ENCODE data around the gene IL16.

IL16 gene

DNA sequence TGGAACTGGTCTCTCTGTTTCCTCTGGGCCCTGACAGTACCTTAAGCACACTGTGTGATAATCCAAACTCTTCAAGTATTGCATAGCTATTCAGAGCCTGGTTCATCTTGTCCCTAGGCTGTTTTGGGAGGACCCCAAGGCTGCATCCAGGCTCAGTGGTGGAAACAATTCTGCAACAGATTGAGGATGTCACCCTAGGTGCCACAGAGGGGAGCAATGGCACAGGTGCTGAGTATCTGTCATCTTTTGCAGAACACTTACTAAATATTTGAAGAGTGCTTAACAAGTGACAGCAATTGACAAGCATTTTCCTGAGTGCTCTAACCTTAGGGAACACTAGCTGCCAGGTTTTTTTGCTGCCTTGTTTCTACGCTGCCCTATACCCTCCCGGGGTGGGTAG is 99.5 kb downstream of the IL16 start:
- no peak for DNase-seq

DNA sequence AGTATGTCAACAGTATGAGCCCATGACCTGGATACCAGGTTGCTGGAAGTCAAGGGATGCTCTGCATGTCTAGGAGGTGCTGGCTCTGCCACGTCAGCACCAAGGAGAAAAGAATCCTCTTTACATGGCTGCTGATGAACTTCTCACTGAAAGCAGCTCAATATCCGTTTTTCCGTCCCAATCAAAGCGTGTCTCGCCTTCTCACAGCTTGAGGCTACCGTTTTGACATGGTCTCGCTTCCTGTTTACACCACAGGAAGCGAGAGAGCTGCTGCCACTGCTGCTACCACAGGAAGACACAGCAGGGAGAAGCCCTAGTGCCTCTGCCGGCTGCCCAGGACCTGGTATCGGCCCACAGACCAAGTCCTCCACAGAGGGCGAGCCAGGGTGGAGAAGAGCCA is 100.0 kb downstream of the IL16 start:
- H3K27ac Mint-ChIP-seq = peak overlapping the region; percentile 99
- H3K4me3 Mint-ChIP-seq = peak overlapping the region; percentile 100
- DNase-seq = peak; percentile 87
- H3K4me1 Mint-ChIP-seq = peaks cover 61% of the 10 kb centered on the region
- no peaks in the 10 kb centered on the region for H3K9me3 Mint-ChIP-seq
- CTCF ChIA-PET = interaction anchor here (0.6 to 14.7 kb wide), 5 partner anchors 13 to 281 kb away, joined by 3 to 202 read pairs (median 3); no protein-coding TSS in a partner anchor
- H3K36me3 Mint-ChIP-seq = peaks cover 68% of the 10 kb centered on the region
- no peaks in the 10 kb centered on the region for H3K27me3 Mint-ChIP-seq

More for the DNA sequence above, 99.5 kb downstream of the IL16 start:
- Mint-ChIP-seq H3K36me3 (peaks cover 64% of the 10 kb centered on the region), H3K4me3 (peak overlapping the region; percentile 100), H3K9me3 (no peaks in the 10 kb centered on the region), H3K27ac (peak overlapping the region; percentile 99), H3K27me3 (no peaks in the 10 kb centered on the region), H3K4me1 (peaks cover 61% of the 10 kb centered on the region)
- CTCF ChIA-PET = interaction anchor here (0.6 to 14.7 kb wide), 7 partner anchors 13 to 280 kb away, joined by 3 to 202 read pairs (median 3); no protein-coding TSS in a partner anchor

DNA sequence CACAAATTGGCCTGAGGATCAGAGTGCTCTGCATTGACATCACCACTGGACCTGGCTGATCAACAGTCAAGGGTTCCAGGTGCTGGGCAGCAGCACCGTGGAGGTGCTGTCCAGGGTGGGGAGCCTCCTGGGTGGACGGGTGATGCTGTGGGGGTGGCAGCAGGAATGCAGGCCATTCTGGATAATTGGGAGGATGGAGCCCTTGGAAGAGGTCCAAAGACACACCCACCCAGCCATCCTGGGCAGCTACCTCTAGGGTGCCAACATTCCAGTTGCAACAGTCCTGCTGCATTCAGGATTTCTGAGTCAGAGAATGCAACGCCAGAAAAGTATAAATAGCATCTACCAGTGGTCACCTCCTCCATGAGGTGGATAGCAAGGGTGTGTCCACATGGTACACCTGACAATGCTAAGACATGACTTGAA is 100.5 kb downstream of the IL16 start:
- H3K27ac Mint-ChIP-seq = peak overlapping the region; percentile 99
- no peak for DNase-seq
- H3K9me3 Mint-ChIP-seq = no peaks in the 10 kb centered on the region
- H3K4me3 Mint-ChIP-seq = peak overlapping the region; percentile 100
- H3K4me1 Mint-ChIP-seq = peaks cover 61% of the 10 kb centered on the region
- H3K36me3 Mint-ChIP-seq = peaks cover 73% of the 10 kb centered on the region
- CTCF ChIA-PET = interaction anchor here (0.9 to 14.7 kb wide), 4 partner anchors 13 to 281 kb away, joined by 3 to 202 read pairs (median 3); no protein-coding TSS in a partner anchor
- H3K27me3 Mint-ChIP-seq = no peaks in the 10 kb centered on the region

DNA sequence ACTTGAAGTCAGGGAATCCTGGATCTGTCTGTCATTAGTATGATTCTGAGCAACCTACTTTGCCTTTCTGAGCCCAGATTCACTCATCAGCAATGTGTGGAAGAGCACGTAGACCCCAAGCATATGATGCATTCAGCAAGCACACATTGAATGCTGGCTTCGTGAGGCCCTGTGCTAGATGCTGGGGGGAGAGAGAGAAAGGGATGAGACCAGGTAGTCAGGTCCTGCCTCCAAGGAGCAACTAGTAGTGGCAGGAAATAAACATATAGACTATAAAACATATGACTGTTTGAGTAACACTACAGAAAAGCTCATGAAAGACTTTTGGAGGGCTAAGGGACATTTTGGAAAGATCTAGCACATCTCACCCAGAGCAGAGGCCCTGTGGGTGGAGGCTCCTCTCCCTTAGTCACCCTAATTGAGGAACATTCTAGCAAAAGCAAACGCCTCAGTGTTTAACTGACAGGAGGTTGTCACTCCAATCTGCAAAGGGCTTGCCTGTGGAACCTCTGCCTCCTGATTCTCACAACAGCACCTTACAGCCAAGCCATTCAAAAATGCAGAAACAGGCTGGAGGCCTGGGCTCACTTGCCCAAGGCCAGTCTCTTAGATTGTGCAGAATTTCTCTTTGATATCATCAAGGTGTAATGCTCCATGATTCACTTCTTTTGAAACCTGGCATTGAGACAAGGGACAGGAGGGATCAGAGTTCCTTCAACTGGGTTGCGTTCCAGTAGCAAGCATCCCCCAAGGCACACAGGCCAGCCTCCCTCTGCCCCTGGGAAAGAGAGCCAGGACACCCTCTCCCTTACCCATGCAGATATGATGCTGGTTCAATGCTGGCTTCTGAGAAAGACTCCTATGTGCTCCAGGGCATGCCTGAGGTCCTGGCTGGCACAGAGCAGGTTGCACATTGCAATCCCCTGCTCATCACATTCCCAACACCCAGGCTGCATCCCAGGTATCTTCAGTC is 101.2 kb downstream of the IL16 start:
- CTCF ChIA-PET = interaction anchor here (0.6 to 14.7 kb wide), 5 partner anchors 11 to 37 kb away, joined by 3 to 202 read pairs (median 5); no protein-coding TSS in a partner anchor
- no peak for DNase-seq
- peak overlapping the region; percentile 99 for H3K27ac Mint-ChIP-seq
- peak overlapping the region; percentile 100 for H3K4me3 Mint-ChIP-seq
- peaks cover 61% of the 10 kb centered on the region for H3K4me1 Mint-ChIP-seq
- no peaks in the 10 kb centered on the region for H3K27me3 Mint-ChIP-seq
- H3K36me3 Mint-ChIP-seq = peaks cover 78% of the 10 kb centered on the region
- no peaks in the 10 kb centered on the region for H3K9me3 Mint-ChIP-seq

DNA sequence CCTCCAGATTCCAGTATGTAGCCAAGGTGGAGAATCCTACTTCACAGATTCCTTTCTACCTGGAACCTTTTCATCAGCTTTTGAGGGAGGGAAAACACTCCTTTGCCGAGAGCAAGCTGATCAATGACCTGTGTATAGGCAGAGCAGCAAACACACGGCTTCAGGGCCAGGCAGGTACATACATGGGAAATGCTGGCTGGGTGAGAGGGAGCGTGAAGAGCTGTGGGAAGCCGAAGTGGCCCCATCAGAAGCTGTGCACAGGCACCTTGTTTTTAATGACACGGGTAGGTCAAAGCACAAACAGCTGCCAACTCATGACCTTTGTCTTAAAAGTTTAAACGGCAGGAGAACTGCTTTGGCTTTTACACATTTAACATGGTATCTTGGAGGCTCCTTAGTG is 101.9 kb downstream of the IL16 start:
- H3K36me3 Mint-ChIP-seq = peaks cover 85% of the 10 kb centered on the region
- H3K4me3 Mint-ChIP-seq = peak overlapping the region; percentile 100

DNA sequence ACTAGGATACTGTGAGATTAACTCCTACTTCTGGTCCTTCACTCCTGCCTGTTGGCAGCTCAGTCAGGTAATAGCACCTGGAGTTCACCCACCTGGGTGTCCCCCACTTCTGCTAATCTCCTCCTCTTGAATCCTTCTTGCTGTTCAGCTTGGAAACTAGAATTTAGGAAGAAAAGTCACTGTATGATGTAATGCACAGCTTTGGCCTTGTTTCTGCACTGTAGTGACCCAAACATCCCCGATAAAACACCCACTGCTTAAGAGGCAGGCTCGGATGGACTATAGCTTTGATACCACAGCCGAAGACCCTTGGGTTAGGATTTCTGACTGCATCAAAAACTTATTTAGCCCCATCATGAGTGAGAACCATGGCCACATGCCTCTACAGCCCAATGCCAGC is 102.5 kb downstream of the IL16 start:
- peaks cover 90% of the 10 kb centered on the region for H3K36me3 Mint-ChIP-seq

More for the DNA sequence above, 101.9 kb downstream of the IL16 start:
- peaks cover 63% of the 10 kb centered on the region for H3K4me1 Mint-ChIP-seq
- H3K27ac Mint-ChIP-seq = peak overlapping the region; percentile 99
- no peak for DNase-seq
- no peaks in the 10 kb centered on the region for H3K27me3 Mint-ChIP-seq
- CTCF ChIA-PET = interaction anchor here (0.8 to 14.7 kb wide), 8 partner anchors 10 to 103 kb away, joined by 3 to 202 read pairs (median 4); no protein-coding TSS in a partner anchor
- no peaks in the 10 kb centered on the region for H3K9me3 Mint-ChIP-seq

DNA sequence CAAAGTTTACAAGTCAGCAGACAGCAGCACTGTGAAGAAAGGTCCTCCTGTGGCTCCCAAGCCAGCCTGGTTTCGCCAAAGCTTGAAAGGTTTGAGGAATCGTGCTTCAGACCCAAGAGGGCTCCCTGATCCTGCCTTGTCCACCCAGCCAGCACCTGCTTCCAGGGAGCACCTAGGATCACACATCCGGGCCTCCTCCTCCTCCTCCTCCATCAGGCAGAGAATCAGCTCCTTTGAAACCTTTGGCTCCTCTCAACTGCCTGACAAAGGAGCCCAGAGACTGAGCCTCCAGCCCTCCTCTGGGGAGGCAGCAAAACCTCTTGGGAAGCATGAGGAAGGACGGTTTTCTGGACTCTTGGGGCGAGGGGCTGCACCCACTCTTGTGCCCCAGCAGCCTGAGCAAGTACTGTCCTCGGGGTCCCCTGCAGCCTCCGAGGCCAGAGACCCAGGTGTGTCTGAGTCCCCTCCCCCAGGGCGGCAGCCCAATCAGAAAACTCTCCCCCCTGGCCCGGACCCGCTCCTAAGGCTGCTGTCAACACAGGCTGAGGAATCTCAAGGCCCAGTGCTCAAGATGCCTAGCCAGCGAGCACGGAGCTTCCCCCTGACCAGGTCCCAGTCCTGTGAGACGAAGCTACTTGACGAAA is 103.1 kb downstream of the IL16 start:
- Mint-ChIP-seq H3K36me3 (peaks cover 93% of the 10 kb centered on the region), H3K27me3 (no peaks in the 10 kb centered on the region), H3K27ac (peak overlapping the region; percentile 99), H3K4me3 (peak overlapping the region; percentile 100), H3K9me3 (no peaks in the 10 kb centered on the region), H3K4me1 (peaks cover 63% of the 10 kb centered on the region)
- DNase-seq = no peak
- CTCF ChIA-PET = interaction anchor here (0.8 to 14.7 kb wide), 9 partner anchors 9 to 41 kb away, joined by 3 to 202 read pairs (median 4); partner anchors contain the start of gene STARD5

More for the DNA sequence above, 102.5 kb downstream of the IL16 start:
- Mint-ChIP-seq H3K4me3 (peak overlapping the region; percentile 100), H3K4me1 (peaks cover 63% of the 10 kb centered on the region), H3K27me3 (no peaks in the 10 kb centered on the region), H3K9me3 (no peaks in the 10 kb centered on the region), H3K27ac (peak overlapping the region; percentile 99)
- DNase-seq = no peak
- CTCF ChIA-PET = interaction anchor here (0.8 to 14.7 kb wide), 9 partner anchors 9 to 102 kb away, joined by 3 to 202 read pairs (median 4); partner anchors contain the start of gene STARD5

DNA sequence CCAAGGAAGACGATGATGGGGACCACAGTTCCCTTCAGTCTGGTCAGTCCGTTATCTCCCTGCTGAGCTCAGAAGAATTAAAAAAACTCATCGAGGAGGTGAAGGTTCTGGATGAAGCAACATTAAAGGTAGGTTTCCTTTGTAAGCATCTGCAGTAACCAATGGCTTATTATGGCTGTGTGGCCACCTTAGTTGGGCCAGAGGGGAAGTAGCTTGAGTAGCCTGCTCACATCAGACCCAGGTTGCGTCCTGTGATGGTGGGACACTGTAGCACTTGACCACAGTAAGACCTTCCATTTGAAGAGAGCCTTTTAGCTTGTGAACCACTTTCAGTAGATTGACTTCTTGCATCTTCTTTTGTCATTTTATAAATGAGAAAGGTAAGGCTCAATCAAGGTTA is 104.7 kb downstream of the IL16 start:
- Mint-ChIP-seq H3K36me3 (peaks cover 96% of the 10 kb centered on the region), H3K4me1 (peaks cover 62% of the 10 kb centered on the region), H3K9me3 (no peaks in the 10 kb centered on the region), H3K27me3 (no peaks in the 10 kb centered on the region), H3K27ac (peak overlapping the region; percentile 85), H3K4me3 (peak overlapping the region; percentile 100)
- DNase-seq = no peak
- CTCF ChIA-PET = interaction anchor here (1.0 to 14.7 kb wide), 6 partner anchors 9 to 304 kb away, joined by 3 to 202 read pairs (median 3); no protein-coding TSS in a partner anchor

DNA sequence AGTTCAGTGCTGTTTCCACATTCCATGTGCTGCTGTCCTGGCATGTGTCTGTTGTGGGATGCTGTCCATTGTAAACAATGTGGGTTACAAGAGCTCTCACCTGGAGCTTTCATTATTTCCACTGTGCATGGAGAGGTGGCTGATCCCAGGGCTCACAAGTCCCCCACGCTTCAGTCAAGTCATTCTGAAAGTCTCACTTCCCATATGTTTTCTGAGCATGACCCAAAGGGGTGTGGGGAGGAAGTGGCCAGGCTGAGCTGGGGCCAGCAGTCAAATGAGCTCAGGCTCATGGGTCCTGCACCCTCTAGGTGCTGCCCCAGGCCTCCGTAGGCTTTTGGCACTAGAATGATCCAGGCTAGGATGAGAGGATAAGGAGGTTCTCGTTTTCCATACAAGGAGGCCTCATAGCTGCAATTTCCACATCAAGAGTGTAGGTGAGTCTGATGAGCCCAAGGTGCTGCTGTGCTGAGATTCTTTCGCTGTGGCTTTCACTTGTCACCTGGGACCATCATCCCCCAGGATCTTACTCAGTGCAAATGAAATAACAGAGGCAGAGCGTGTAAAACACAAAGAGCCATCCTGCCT is 105.2 kb downstream of the IL16 start:
- H3K27me3 Mint-ChIP-seq = no peaks in the 10 kb centered on the region
- peak; percentile 55 for DNase-seq
- peaks cover 62% of the 10 kb centered on the region for H3K4me1 Mint-ChIP-seq
- peaks cover 96% of the 10 kb centered on the region for H3K36me3 Mint-ChIP-seq
- H3K27ac Mint-ChIP-seq = peak overlapping the region; percentile 85
- H3K4me3 Mint-ChIP-seq = peak overlapping the region; percentile 100
- H3K9me3 Mint-ChIP-seq = no peaks in the 10 kb centered on the region
- CTCF ChIA-PET = interaction anchor here (1.0 to 14.7 kb wide), 7 partner anchors 8 to 304 kb away, joined by 3 to 202 read pairs (median 3); no protein-coding TSS in a partner anchor

DNA sequence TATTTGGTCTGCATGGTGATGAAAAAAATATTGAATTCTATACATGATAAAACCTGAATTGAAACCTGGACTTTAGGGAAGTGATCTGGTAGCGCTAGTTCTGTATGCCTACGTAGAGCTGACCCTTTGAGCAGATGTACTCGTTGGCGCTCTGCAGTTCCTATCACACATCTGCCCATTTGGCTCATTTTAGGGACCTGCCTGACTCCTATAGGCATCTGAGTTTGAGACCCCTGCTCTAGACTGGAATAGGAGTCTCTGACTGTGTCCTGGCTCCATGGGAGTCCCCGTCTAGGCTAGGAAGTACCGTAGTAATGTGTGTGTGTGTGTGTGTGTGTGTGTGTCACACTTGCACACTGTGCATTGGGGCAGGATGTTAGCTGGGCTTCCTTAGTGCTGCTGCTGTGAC is 106.0 kb downstream of the IL16 start:
- no peak for DNase-seq
- Mint-ChIP-seq H3K36me3 (peaks cover 94% of the 10 kb centered on the region), H3K4me1 (peaks cover 68% of the 10 kb centered on the region), H3K27ac (peak overlapping the region; percentile 85), H3K9me3 (no peaks in the 10 kb centered on the region), H3K4me3 (peak overlapping the region; percentile 100), H3K27me3 (no peaks in the 10 kb centered on the region)
- CTCF ChIA-PET = interaction anchor here (1.2 to 14.7 kb wide), 4 partner anchors 10 to 98 kb away, joined by 4 to 202 read pairs (median 6); no protein-coding TSS in a partner anchor

DNA sequence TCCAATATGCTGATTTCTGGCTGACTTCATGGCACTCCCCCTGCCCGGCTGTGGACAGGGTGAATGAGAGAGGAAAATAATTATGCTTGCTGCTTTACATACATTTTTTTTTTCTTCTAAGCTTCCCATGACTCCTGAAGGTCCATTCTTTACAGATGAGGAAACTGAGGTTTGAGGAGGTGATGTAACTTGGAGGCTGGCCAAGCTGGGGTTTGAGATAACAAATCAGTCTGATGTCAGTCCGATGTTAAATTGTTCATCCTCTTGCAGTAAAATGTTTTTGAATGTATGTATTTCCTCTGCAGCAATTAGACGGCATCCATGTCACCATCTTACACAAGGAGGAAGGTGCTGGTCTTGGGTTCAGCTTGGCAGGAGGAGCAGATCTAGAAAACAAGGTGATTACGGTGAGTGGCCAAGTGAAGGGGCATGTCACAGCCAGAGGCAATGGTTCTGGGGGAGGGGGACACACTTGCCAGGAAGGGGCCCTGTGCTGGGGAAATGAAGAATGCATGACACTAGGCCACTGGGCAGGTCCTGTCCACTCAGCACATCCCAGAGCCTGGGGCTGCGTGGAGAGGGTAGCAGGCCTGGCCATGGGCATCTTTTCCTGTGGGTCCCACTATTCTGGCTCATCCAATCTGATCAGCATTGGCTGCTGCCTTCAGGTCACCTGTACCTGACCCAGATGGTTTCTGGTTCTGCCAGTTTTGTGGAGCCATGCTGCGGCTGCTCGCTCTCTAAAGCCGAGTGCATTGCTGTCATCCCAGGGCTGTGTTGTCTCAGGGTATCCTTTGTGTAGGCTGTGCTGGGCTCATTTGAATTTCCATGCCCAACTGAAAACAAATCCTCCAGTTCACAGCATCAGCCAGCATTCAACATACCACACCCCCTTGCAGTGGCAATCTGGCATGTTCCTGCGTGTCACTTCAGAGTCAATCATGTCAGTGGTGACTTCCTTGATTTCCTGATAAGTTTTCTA is 106.9 kb downstream of the IL16 start:
- DNase-seq = no peak
- H3K36me3 Mint-ChIP-seq = peaks cover 93% of the 10 kb centered on the region
- CTCF ChIA-PET = interaction anchor here (1.4 to 14.7 kb wide), 4 partner anchors 26 to 97 kb away, joined by 3 to 202 read pairs (median 4); no protein-coding TSS in a partner anchor
- H3K27ac Mint-ChIP-seq = peak overlapping the region; percentile 85
- H3K27me3 Mint-ChIP-seq = no peaks in the 10 kb centered on the region
- peak overlapping the region; percentile 100 for H3K4me3 Mint-ChIP-seq
- peaks cover 74% of the 10 kb centered on the region for H3K4me1 Mint-ChIP-seq
- H3K9me3 Mint-ChIP-seq = no peaks in the 10 kb centered on the region

DNA sequence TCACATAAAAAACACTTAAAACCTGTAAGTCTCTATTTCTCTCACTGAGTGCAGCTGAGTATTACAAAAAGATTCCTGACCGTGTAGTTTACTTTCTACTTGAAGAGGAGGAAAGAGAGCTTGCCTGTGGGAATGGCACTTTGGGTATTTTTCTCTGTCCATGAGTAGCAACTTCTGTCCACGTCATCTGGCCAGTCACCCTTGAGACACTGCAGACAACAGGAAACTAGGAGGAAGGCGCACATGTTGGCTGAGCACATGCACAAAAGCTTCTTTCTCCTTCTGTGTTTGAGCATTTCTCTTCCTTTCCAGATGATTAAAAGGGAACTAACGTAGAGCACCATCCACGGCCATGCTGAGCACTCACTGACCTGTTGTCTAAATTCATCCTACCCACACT is 107.5 kb downstream of the IL16 start:
- Mint-ChIP-seq H3K4me3 (peak overlapping the region; percentile 100), H3K27me3 (no peaks in the 10 kb centered on the region), H3K27ac (peak overlapping the region; percentile 85), H3K9me3 (no peaks in the 10 kb centered on the region), H3K36me3 (peaks cover 93% of the 10 kb centered on the region), H3K4me1 (peaks cover 79% of the 10 kb centered on the region)
- CTCF ChIA-PET = interaction anchor here (1.4 to 2.2 kb wide), 3 partner anchors 30 to 97 kb away, joined by 3 to 5 read pairs (median 4); no protein-coding TSS in a partner anchor
- DNase-seq = no peak
